GM18502 (cell line): Measurements from ENCODE around the gene MOXD1.

ENCODE experiments used
- ATAC-seq: cut with Tn5 transposase; IDR thresholded peaks from one replicate; pipeline ENCODE4 v1.9.1; 2021; ENCODE audit warnings: mild to moderate bottlenecking; ENCODE audit not compliant: unreplicated experiment, poor library complexity

The MOXD1 gene

DNA sequence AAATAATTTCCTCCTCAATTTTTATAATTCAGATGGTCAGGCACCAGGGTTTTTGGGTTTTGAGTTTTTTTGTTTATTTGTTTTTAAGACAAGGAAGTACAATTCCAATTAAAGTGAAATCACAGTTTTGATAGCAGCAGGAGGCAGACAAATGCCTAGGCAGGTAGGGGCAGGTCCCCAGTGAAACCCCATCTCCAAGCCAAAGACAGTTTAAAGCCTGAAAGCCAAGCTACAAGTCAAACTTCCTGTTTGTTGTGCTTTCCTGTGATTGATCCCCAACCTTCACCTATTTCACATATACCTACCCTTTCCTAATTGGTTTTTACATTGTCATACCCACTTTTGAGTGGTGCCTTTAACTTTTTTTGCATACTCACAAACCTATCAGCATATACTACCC is 149.6 kb downstream of the MOXD1 start:
- ATAC-seq, result no peak

DNA sequence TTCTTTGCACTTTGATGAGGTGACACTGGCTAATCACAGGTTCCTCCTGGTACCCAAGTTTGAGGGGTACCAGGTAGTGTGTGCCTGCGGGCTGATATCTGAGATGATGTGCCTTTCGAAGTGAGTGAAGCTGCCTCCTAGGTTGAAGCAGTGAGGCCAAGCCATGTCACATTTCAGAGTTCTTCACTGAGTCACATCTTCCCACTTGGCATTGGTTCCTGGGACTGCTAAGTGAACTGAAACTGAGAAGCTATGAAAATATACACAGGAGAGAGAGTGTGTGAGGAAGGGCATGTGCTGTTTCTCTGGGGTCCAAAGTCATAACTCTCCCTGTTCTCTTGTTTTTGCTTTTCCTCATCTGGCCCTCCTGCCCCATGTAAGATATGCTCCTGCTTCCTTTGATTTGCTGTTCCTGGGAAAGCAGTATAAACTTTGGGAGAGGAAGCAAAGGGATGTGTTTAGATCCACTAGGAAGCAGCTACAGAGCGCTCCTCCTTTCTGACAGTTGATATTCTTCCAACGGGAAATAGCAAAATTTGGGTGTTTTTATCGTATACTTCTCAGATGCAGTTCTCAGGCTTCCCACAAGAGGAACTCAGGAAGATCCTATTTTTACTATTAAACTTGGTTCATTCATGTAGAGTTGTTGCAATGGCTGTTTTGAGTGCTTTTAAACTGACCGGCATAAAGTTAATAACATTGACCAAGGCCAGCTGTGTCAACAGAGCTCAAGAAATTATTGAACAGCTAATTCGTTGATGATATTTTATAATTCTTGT is 153.7 kb downstream of the MOXD1 start:
- ATAC-seq, result no peak

DNA sequence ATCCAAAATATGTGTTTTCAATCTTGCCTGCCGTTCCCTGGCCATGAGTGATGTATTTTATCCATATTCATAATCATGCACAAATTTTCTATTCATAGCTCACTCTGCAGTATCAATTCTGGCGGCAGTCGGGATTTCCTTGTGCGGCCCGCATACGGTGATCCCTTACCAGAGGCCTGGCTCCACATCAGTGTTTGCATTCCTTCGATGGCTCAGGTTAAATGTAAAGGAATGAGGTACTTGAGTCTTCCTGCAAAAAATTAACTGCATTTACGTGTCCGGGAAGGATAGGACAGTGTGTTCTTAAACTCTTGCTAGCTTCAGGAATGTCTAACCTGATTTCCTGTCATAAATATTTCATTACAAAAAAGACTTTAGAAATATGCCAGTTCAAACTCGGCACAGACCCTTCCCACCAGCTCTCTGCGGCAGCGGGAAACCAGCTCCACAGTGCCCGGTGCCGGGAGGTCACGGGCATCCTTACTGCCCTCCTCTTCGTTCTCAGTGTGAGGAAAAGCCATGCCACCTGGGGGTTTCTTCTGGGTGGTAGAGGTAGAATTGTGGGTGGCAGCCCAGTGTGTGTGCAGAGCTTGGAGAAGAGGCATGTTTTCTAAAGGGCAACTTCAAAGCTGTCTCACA is 154.5 kb downstream of the MOXD1 start:
- ATAC-seq, result no peak

DNA sequence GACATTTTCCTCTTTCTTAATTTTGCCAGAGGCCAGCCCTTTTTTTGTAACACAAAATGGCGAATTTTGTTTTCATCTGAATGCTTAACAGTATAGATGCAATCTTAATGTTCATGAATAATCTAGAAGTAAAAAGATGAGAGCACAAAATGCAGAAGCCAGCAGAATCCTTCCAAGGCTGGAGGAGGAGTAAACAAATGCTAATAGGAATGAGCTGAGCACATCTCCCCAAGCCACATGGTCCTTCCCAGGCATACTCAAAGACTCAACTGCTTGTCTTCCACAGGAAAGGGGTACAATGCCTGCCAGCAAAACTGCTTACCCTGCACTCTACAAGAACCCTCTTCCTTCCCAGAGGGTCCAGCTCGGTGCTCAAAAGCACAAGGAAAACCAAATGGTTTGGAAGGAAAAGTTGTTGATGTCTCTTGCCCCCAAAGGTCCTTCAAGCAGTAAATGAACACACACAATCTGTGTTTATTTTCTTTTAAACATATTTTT is 155.1 kb downstream of the MOXD1 start:
- ATAC-seq, result no peak
